GM23248 (cell line): ENCODE measurements around the gene IRF9. TPM values are rescaled to one million over a fixed set of nuclear protein-coding genes. Genes with fewer than 3 reads are reported as not detected.

Source experiments
- DNase-seq: peaks from one replicate; pipeline ENCODE4 v3.0.0-alpha.2; 2015
- H2AFZ ChIP-seq: fragments of 200-600 bp; sonication (generic); 2 replicates; pipeline ENCODE4 v1.6.1; 2016; ENCODE audit warnings: antibody characterized with exemption
- H3F3A ChIP-seq: fragments of 200-600 bp; sonication (generic); 2 replicates; pipeline ENCODE4 v1.6.1; 2016; ENCODE audit warnings: mild to moderate bottlenecking, antibody characterized with exemption, mixed run types; ENCODE audit not compliant: insufficient read depth
- H3K27ac ChIP-seq: fragments of 200-600 bp; sonication (generic); 2 replicates; pipeline ENCODE4 v1.5.1; 2016; ENCODE audit warnings: mild to moderate bottlenecking
- H3K27me3 ChIP-seq: fragments of 200-600 bp; sonication (generic); replicated peaks from 2 replicates; pipeline ENCODE4 v1.6.1; 2016; ENCODE audit warnings: mild to moderate bottlenecking; ENCODE audit not compliant: insufficient read depth
- H3K36me3 ChIP-seq: fragments of 200-600 bp; sonication (generic); 2 replicates; pipeline ENCODE4 v1.6.1; 2016; ENCODE audit warnings: low read depth, mild to moderate bottlenecking
- H3K4me1 ChIP-seq: fragments of 200-600 bp; sonication (generic); 2 replicates; pipeline ENCODE4 v1.6.1; 2016; ENCODE audit warnings: mild to moderate bottlenecking; ENCODE audit not compliant: insufficient read depth
- H3K4me2 ChIP-seq: fragments of 200-600 bp; sonication (generic); one replicate; pipeline ENCODE4 v1.6.1; 2016; ENCODE audit warnings: mild to moderate bottlenecking; ENCODE audit not compliant: unreplicated experiment
- H3K4me3 ChIP-seq: fragments of 200-600 bp; sonication (generic); 2 replicates; pipeline ENCODE4 v1.5.1; 2016; ENCODE audit warnings: mild to moderate bottlenecking
- H3K79me2 ChIP-seq: fragments of 200-600 bp; sonication (generic); 2 replicates; pipeline ENCODE4 v1.6.1; 2016; ENCODE audit warnings: mild to moderate bottlenecking; ENCODE audit not compliant: insufficient read depth
- H3K9ac ChIP-seq: fragments of 200-600 bp; sonication (generic); 2 replicates; pipeline ENCODE4 v1.6.1; 2016; ENCODE audit warnings: mild to moderate bottlenecking
- H3K9me2 ChIP-seq: fragments of 200-600 bp; sonication (generic); 2 replicates; pipeline ENCODE4 v1.6.1; 2016; ENCODE audit warnings: mixed run types, mild to moderate bottlenecking, moderate library complexity; ENCODE audit not compliant: insufficient read depth
- H3K9me3 ChIP-seq: fragments of 200-600 bp; sonication (generic); one replicate; pipeline ENCODE4 v1.6.1; 2017; ENCODE audit warnings: low read depth
- H4K20me1 ChIP-seq: fragments of 200-600 bp; sonication (generic); 2 replicates; pipeline ENCODE4 v1.6.0; 2016; ENCODE audit not compliant: insufficient read depth
- EZH2 ChIP-seq: fragments of 200-600 bp; sonication (generic); IDR thresholded peaks from 2 replicates; pipeline ENCODE4 v1.6.1; 2018; ENCODE audit warnings: antibody characterized with exemption, mild to moderate bottlenecking; ENCODE audit not compliant: insufficient read depth, poor library complexity, severe bottlenecking
- EZH2phosphoT487 ChIP-seq: fragments of 200-600 bp; sonication (generic); IDR thresholded peaks from 2 replicates; pipeline ENCODE4 v1.6.1; 2018; ENCODE audit warnings: antibody characterized with exemption, moderate library complexity, mild to moderate bottlenecking, low read depth; ENCODE audit not compliant: insufficient read depth
- WGBS, 2 experiments: methylation state at CpG; one replicate each; pipeline ENCODE4 v1.1.6; 2015 to 2017; ENCODE audit warnings: low lambda C conversion rate in 2 of 2, low coverage in 1 of 2; ENCODE audit errors: missing lambda C conversion rate in 2 of 2; 5-methylcytosine and 5-hydroxymethylcytosine counted together
- in situ Hi-C: fragments of 300-500 bp; cut with MboI; formaldehyde crosslinking; loops from 2 replicates; pipeline ENCODE4 v1.15.0; 2020
- polyA plus RNA-seq: library from polyadenylated mRNA; unstranded; fragments of >200 nt; fragmentation: Nextera tagmentation; extraction: Ambion mirVana; gene quantifications from 2 replicates; pipeline ENCODE4 v1.2.1, GENCODE V29; 2016
- total RNA-seq: library from RNA; depleted of rRNA; stranded (reverse); fragments of >200 nt; shearing (Covaris generic); gene quantifications from 2 replicates; pipeline ENCODE4 v1.2.3, GENCODE V29; 2014

Gene IRF9
- total and polyA plus RNA-seq, 2 experiments from 2014 or later: 56.7 to 87.1 TPM

DNA sequence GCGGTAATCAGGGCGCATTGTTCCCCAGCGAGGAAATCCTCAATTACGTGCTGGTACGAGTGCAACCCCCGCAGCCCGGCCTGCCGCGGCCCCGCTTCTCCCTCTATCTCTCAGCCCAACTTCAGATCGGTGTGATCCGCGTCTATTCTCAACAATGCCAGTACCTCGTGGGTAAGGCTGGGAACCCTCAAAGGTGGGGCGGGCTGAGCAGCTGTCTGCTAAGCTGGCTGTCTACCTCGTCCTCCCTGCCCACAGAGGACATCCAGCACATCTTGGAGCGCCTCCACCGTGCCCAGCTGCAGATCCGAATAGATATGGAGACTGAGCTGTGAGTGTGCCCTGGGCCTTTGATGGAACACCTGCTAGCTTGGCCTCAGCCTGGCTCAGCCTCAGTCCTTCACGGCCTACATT, 11.8 kb downstream of the IRF9 start:
- Histone ChIP-seq H3K4me2 (no peak overlapping the region), H4K20me1 (no peaks in the 10 kb centered on the region), H3K9me3 (no peaks in the 10 kb centered on the region), H3K9me2 (no peaks in the 10 kb centered on the region), H3K9ac (no peak overlapping the region), H3K27ac (no peak overlapping the region), H3K4me3 (no peak overlapping the region), H2AFZ (no peak overlapping the region), H3K27me3 (no peaks in the 10 kb centered on the region), H3K4me1 (no peaks in the 10 kb centered on the region), H3K79me2 (no peaks in the 10 kb centered on the region), H3K36me3 (peaks cover 4% of the 10 kb centered on the region; the same call in 1 of the 2 replicates), H3F3A (no peaks in the 10 kb centered on the region; the same call in 1 of the 2 replicates)
- in situ Hi-C loops: no loop called here
- no peak for DNase-seq
- no peak for TF ChIP-seq EZH2phosphoT487
- no peak for TF ChIP-seq EZH2
- 90 to 91% methylated on average over 17 to 20 of the region's 20 CpGs for WGBS, 2 experiments

- in situ Hi-C loops: no loop called here
Observed at GRCh38 chr14:24176599-24176998, 15.5 kb downstream of the IRF9 start.

DNA sequence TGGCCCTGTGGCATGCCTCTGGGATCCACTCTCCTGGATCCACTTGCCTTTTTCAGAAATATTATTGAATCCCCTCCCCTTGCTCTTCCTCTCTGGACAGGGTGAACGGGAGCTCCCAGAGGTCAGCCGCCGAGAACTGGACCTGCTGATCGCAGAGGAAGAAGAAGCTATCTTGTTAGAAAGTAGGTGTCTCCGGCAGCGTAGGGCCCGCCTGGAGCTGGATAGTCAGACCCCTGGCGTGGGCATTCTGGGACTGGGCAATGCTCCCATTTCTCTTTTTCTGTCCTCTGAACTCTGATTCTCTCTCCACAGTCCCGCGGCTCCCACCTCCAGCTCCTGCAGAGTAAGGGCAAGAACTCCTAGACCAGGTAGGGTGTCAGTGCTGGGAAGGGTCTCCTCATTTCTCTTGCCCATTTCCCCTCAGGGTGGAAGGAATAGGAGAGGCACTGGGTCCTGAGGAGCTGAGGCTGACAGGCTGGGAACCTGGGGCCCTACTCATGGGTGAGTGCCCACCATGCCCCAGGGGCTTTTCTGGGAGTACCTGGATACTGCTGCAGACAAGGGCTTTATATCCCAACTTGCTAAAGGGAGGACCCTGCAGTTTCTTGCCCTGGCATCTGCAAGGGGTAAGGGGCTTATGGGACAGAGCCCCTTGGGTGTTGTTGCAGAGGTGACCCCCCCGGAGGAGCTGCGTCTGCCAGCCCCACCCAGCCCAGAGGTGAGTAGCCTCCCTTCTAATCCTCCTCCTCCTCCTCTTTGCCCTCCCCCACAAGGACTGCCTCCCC, 16.2 kb downstream of the IRF9 start:
- peaks cover 22% of the 10 kb centered on the region for H3F3A ChIP-seq
- WGBS, 2 experiments: 83 to 85% methylated on average over 10 to 12 of the region's 12 CpGs
- H4K20me1 ChIP-seq: no peaks in the 10 kb centered on the region
- H3K4me3 ChIP-seq: no peak overlapping the region
- H3K9me2 ChIP-seq: no peaks in the 10 kb centered on the region
- H3K9me3 ChIP-seq: no peaks in the 10 kb centered on the region
- no peak overlapping the region for H3K4me2 ChIP-seq
- no peak overlapping the region for H2AFZ ChIP-seq
- in situ Hi-C loops: no loop called here
- peaks cover 9% of the 10 kb centered on the region; the same call in 1 of the 2 replicates for H3K4me1 ChIP-seq
- H3K79me2 ChIP-seq: no peaks in the 10 kb centered on the region
- no peak for DNase-seq
- no peak overlapping the region for H3K9ac ChIP-seq
- no peak overlapping the region for H3K27ac ChIP-seq
- TF ChIP-seq EZH2phosphoT487 (no peak), EZH2 (no peak)
- peaks cover 28% of the 10 kb centered on the region; the same call in 1 of the 2 replicates for H3K36me3 ChIP-seq
- no peaks in the 10 kb centered on the region for H3K27me3 ChIP-seq

More at GRCh38 chr14:24176599-24176998, 15.5 kb downstream of the IRF9 start:
- Histone ChIP-seq H3F3A (peaks cover 22% of the 10 kb centered on the region), H3K9ac (no peak overlapping the region), H3K79me2 (no peaks in the 10 kb centered on the region), H3K4me1 (peaks cover 9% of the 10 kb centered on the region; the same call in 1 of the 2 replicates), H3K4me3 (no peak overlapping the region), H3K27ac (no peak overlapping the region), H3K27me3 (no peaks in the 10 kb centered on the region), H4K20me1 (no peaks in the 10 kb centered on the region), H3K4me2 (no peak overlapping the region), H2AFZ (no peak overlapping the region), H3K36me3 (peaks cover 28% of the 10 kb centered on the region; the same call in 1 of the 2 replicates), H3K9me3 (no peaks in the 10 kb centered on the region), H3K9me2 (no peaks in the 10 kb centered on the region)
- no peak for DNase-seq
- no peak for TF ChIP-seq EZH2phosphoT487
- TF ChIP-seq EZH2: no peak
- 91 to 92% methylated on average over 5 of the region's 5 CpGs for WGBS, 2 experiments

DNA sequence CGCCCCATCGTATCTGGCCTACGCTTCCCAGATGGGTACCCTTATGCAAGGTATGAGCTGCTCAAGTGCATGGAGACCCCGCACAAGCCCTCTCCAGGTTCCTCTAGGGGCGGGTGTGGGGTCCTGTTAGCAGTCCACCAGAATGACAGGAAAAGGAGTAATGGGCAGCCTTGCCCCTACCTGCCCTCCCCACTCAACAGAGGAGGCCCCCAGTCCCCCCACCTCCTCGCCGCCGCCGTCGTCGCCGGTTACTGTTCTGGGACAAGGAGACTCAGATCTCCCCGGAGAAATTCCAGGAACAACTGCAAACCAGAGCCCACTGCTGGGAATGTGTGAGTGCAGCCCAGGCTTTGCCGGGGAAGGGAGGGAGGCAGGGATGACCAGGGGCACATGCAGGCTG, 16.8 kb downstream of the IRF9 start:
- no peak overlapping the region for H3K4me2 ChIP-seq
- no peaks in the 10 kb centered on the region for H4K20me1 ChIP-seq
- H3K27ac ChIP-seq: no peak overlapping the region
- H3F3A ChIP-seq: peaks cover 22% of the 10 kb centered on the region
- H3K9ac ChIP-seq: no peak overlapping the region
- no peaks in the 10 kb centered on the region for H3K9me2 ChIP-seq
- 89 to 94% methylated on average over 14 of the region's 14 CpGs for WGBS, 2 experiments
- DNase-seq: no peak
- H3K9me3 ChIP-seq: no peaks in the 10 kb centered on the region
- H3K79me2 ChIP-seq: no peaks in the 10 kb centered on the region
- H3K4me1 ChIP-seq: peaks cover 9% of the 10 kb centered on the region; the same call in 1 of the 2 replicates
- peaks cover 28% of the 10 kb centered on the region; the same call in 1 of the 2 replicates for H3K36me3 ChIP-seq
- in situ Hi-C loops: no loop called here
- TF ChIP-seq EZH2phosphoT487: no peak
- TF ChIP-seq EZH2: no peak
- H3K27me3 ChIP-seq: no peaks in the 10 kb centered on the region
- no peak overlapping the region for H3K4me3 ChIP-seq
- no peak overlapping the region for H2AFZ ChIP-seq
